Mesothelial cell of epicardium (in vitro differentiated cells): ENCODE data around the gene SLC16A12. TPM values are rescaled to one million over a fixed set of nuclear protein-coding genes. Genes with fewer than 3 reads are reported as not detected.

Experiments used
- DNase-seq, 2 experiments: peaks; one replicate each; pipeline ENCODE4 v3.0.0; 2021; ENCODE audit warnings: low spot score in 2 of 2; ENCODE audit not compliant: unreplicated experiment in 2 of 2
- H3K27ac Mint-ChIP-seq: 2 replicates; pipeline ENCODE4 v1.8.0; 2021; ENCODE audit warnings: mixed read lengths
- H3K27me3 Mint-ChIP-seq: 2 replicates; pipeline ENCODE4 v1.8.0; 2021; ENCODE audit warnings: low read depth, mixed read lengths
- H3K36me3 Mint-ChIP-seq: 2 replicates; pipeline ENCODE4 v1.8.0; 2021; ENCODE audit warnings: mixed read lengths
- H3K4me1 Mint-ChIP-seq: 2 replicates; pipeline ENCODE4 v1.8.0; 2021; ENCODE audit warnings: mixed read lengths
- H3K4me3 Mint-ChIP-seq: 2 replicates; pipeline ENCODE4 v1.8.0; 2021; ENCODE audit warnings: mild to moderate bottlenecking, moderate library complexity, mixed read lengths
- H3K9me3 Mint-ChIP-seq: 2 replicates; pipeline ENCODE4 v1.8.0; 2021; ENCODE audit warnings: mixed read lengths
- CTCF ChIP-seq: fragments of 200-600 bp; sonication (generic); IDR thresholded peaks from one replicate; pipeline ENCODE4 v1.5.0; 2021; ENCODE audit warnings: antibody characterized with exemption; ENCODE audit not compliant: unreplicated experiment
- total RNA-seq: library from RNA; stranded (reverse); gene quantifications from 3 replicates; pipeline ENCODE4 v1.2.1, GENCODE V29; 2021

SLC16A12 gene
- total RNA-seq, 1 donor from 2014 or later, result 3.0 TPM

DNA sequence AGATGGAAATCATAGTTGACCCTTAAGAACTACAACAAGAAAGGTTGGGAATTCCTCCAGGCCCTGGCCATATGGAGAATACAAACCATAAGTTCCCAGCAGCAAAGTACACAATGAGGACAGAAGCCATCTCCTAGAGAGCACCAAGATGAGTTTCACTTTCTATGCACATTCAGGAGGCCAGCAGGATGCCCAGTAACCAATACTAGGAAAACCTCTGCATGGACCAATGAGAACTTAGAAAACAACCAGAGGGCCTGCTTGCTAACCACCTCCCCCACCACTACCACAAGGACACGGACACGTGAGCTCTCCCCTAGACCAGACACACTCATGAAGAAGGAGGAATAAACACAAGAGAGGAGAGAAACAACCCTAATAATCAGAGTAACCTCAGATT, 64.8 kb downstream of the SLC16A12 start:
- H3K4me3 Mint-ChIP-seq, result no peak overlapping the region
- peaks cover 44% of the 10 kb centered on the region for H3K4me1 Mint-ChIP-seq
- H3K27me3 Mint-ChIP-seq, result no peaks in the 10 kb centered on the region
- H3K27ac Mint-ChIP-seq, result no peak overlapping the region
- H3K36me3 Mint-ChIP-seq, result no peaks in the 10 kb centered on the region
- H3K9me3 Mint-ChIP-seq, result no peaks in the 10 kb centered on the region
- DNase-seq, result no peak
- no peak for TF ChIP-seq CTCF

DNA sequence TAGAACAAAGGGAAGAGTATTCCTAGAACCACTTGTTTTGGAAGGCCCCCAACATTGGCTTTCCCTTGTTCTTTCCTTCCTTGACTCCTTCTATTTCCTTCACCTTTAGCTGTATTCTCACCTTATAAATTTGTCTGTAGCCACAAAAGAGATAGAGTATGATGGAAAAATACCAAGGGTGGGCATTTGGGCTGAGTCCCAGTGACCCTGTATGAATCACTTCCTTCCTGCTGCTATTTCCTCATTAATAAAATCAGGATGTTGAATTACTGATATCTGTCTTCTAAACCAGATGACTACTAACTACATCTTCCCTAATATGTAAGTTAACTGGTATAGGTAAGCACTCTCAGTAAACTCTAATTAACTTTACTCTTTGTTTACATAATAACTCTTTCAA, 65.9 kb downstream of the SLC16A12 start:
- Mint-ChIP-seq H3K27ac (no peak overlapping the region), H3K27me3 (no peaks in the 10 kb centered on the region), H3K4me1 (peaks cover 34% of the 10 kb centered on the region), H3K36me3 (no peaks in the 10 kb centered on the region), H3K4me3 (no peak overlapping the region), H3K9me3 (no peaks in the 10 kb centered on the region)
- no peak for DNase-seq
- TF ChIP-seq CTCF, result no peak

- no peaks in the 10 kb centered on the region for H3K36me3 Mint-ChIP-seq
- TF ChIP-seq CTCF, result no peak
- H3K27ac Mint-ChIP-seq, result no peak overlapping the region
- no peak for DNase-seq
- H3K27me3 Mint-ChIP-seq, result no peaks in the 10 kb centered on the region
- H3K4me1 Mint-ChIP-seq, result peaks cover 31% of the 10 kb centered on the region
- H3K4me3 Mint-ChIP-seq, result no peak overlapping the region
- no peaks in the 10 kb centered on the region for H3K9me3 Mint-ChIP-seq
Observed at GRCh38 chr10:89468191-89468965, 67.0 kb downstream of the SLC16A12 start.

- H3K27me3 Mint-ChIP-seq, result no peaks in the 10 kb centered on the region
- no peaks in the 10 kb centered on the region for H3K36me3 Mint-ChIP-seq
- no peak for TF ChIP-seq CTCF
- peak in 1 of 2 experiments; percentile 41 for DNase-seq
- H3K4me1 Mint-ChIP-seq, result peaks cover 31% of the 10 kb centered on the region
- H3K4me3 Mint-ChIP-seq, result no peak overlapping the region
- H3K27ac Mint-ChIP-seq, result peak overlapping the region; percentile 89
- no peaks in the 10 kb centered on the region for H3K9me3 Mint-ChIP-seq
Observed at GRCh38 chr10:89466599-89467035, 68.8 kb downstream of the SLC16A12 start.

GRCh38 chr10:89465196-89465595, 70.2 kb downstream of the SLC16A12 start:
- no peak overlapping the region for H3K4me3 Mint-ChIP-seq
- no peak for TF ChIP-seq CTCF
- no peaks in the 10 kb centered on the region for H3K36me3 Mint-ChIP-seq
- no peaks in the 10 kb centered on the region for H3K9me3 Mint-ChIP-seq
- H3K27ac Mint-ChIP-seq, result no peak overlapping the region
- H3K27me3 Mint-ChIP-seq, result no peaks in the 10 kb centered on the region
- H3K4me1 Mint-ChIP-seq, result peaks cover 21% of the 10 kb centered on the region
- no peak for DNase-seq
